ENCODE results near the gene SCGB1D2.

DNA sequence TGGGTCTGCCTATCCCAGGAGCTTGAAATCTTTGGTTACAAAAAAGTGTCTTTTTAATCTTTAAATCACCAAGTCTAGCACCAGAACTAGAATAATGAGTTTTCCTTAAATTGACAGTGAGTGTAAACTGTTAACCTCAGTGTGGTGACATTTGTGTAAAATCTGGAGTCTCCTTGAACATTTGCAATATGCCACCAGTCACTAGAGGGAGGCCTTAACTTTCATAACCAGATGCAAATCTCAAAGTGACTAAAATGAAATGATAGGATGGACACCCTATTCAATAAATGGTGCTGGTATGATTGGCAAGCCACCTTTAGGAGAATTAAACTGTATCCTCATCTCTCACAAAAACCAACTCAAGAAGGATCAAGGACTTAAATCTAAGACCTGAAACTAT is 8.3 kb upstream of the SCGB1D2 start:
- TF ChIP-seq, protein P1, sequence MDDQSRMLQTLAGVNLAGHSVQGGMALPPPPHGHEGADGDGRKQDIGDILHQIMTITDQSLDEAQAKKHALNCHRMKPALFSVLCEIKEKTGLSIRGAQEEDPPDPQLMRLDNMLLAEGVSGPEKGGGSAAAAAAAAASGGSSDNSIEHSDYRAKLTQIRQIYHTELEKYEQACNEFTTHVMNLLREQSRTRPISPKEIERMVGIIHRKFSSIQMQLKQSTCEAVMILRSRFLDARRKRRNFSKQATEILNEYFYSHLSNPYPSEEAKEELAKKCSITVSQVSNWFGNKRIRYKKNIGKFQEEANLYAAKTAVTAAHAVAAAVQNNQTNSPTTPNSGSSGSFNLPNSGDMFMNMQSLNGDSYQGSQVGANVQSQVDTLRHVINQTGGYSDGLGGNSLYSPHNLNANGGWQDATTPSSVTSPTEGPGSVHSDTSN (IDR thresholded peaks at IDR 0.05; ENCODE audit: insufficient replicate concordance, low read depth, low read length) = no peak
- no peak for TF ChIP-seq NR2C2 (IDR thresholded peaks at IDR 0.05; ENCODE audit: borderline replicate concordance, control insufficient read depth, insufficient read length, low read depth)
- no peak for TF ChIP-seq POLR2A (IDR thresholded peaks at IDR 0.05; ENCODE audit: low read depth, low read length)
- TF ChIP-seq NFYB (IDR thresholded peaks at IDR 0.05; ENCODE audit: insufficient read depth, low read depth, low read length) = no peak
- no peak for TF ChIP-seq NRF1 (conservative IDR thresholded peaks at IDR 0.05; ENCODE audit: low read depth, low read length)
- TF ChIP-seq, protein P2, sequence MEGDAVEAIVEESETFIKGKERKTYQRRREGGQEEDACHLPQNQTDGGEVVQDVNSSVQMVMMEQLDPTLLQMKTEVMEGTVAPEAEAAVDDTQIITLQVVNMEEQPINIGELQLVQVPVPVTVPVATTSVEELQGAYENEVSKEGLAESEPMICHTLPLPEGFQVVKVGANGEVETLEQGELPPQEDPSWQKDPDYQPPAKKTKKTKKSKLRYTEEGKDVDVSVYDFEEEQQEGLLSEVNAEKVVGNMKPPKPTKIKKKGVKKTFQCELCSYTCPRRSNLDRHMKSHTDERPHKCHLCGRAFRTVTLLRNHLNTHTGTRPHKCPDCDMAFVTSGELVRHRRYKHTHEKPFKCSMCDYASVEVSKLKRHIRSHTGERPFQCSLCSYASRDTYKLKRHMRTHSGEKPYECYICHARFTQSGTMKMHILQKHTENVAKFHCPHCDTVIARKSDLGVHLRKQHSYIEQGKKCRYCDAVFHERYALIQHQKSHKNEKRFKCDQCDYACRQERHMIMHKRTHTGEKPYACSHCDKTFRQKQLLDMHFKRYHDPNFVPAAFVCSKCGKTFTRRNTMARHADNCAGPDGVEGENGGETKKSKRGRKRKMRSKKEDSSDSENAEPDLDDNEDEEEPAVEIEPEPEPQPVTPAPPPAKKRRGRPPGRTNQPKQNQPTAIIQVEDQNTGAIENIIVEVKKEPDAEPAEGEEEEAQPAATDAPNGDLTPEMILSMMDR (IDR thresholded peaks at IDR 0.05 in 2 of 3, conservative IDR thresholded peaks at IDR 0.05 in 1 of 3; ENCODE audit: control insufficient read depth in 2 of 3, extremely low read depth in 1 of 3, insufficient read depth in 1 of 3, low read depth in 3 of 3, low read length in 3 of 3) = peak in 2 of 3 experiments; percentile 11 to 25; a peak in 2 of 6 replicates
